Stimulated activated CD8-positive, alpha-beta memory T cell treated with anti-CD3 and anti-CD28 coated beads, Interleukin-7, amount 100 ng/mL, for 24 hours (primary cell): ENCODE measurements around the gene COL1A1.

Experiments used
- DNase-seq: peaks from one replicate; pipeline ENCODE4 v3.0.0-alpha.2; 2020; ENCODE audit warnings: low read depth

Gene COL1A1

GRCh38 chr17:50172130-50172529 is 29.3 kb downstream of the COL1A1 start:
- no peak for DNase-seq

DNA sequence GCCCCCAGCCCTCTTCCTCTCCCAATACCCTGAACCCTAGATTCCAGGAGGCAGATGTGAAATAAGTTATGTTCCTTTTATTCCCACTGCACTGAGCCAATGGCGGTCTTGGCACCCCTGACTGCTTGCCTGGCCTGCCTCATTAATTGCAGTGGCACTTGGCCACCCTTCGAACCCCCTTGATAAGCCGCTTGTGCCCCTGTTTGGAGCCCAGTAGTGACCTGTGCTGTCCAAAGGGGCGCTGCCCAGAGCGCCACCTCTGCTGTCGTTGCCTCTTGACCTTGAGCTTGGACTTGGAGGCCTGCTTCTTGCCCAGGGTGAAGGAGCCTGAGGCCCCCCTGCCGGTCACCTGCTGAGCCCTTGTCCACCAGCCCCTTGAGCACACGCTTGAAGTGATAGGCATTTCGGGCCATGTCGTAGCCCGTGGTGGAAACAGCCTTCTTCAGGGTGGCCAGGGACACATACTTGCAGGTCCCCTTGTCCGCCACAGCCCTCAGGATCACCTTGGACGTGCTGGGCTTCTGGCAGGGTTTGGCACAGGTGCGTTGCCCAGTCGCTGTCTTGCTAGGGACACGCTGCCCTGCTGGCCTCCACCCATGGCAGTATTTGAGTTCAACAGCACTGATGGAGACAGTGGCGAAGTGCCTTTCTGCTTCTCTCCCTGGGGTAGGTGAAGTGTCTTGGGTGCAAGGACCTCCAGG is 29.9 kb downstream of the COL1A1 start:
- no peak for DNase-seq

DNA sequence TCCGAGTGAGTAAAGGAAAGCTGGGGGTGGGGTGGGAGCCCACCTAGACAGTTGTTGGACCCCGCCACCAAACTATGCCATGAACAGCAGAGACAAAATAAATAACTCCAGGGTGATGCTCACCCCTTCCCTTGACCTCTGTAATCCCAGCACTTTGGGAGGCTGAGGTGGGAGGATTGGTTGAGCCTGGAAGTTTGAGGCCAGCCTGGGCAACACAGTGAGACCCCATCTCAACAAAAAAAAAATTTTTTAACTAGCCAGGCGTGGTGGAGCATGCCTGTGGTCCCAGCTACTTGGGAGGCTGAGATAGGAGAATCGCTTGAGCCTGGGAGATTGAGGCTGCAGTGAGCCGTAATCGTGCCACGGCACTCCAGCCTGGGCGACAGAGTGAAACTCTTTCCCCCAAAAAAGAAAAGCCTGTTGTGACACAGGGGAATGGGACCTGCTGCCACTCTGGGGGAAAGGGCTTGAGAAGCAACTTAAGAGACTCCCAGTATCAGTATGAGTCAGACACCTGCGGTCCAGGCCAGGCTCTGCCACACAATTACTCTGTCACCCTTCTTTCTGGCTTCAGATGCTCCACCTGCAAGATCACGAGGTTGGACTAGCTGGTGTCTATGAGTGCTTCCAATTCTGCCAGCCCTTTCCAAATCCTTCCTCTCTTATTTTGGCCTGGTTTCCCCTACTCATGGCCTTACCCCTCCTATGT is 30.6 kb downstream of the COL1A1 start:
- no peak for DNase-seq

- DNase-seq: no peak
Measured at GRCh38 chr17:50169881-50170459, 31.5 kb downstream of the COL1A1 start.

DNA sequence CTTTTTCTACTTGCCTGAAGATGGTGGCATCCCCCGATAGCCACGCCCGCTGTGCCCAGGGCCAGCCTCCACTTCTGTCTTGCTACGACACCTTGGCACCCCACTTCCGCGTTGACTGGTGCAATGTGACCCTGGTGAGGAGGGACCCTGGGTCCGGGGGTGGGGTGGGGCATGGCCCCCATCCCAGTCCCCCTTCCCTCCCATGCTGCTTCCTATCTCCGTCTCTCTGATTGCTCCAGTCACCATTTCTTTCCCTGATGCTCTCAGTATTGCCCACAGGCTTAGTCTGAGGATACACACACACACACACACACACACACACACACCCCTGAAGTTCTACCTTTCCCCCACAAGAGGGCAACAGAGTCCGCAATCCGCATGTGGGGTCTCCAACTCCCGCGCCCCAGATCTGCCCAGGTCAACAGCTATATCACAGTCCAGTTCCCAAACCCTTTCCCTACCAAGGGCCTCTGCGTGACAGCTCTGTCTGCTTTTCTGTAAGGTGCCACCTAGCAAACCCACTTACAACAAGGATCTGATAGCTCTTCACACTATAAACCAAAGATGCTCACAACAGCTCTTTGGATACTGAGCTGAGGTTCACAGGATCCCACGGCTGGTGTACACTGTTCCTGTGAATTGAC is 32.2 kb downstream of the COL1A1 start:
- no peak for DNase-seq

GRCh38 chr17:50168319-50168718 is 33.1 kb downstream of the COL1A1 start:
- no peak for DNase-seq

- DNase-seq: no peak
Measured at GRCh38 chr17:50167371-50167770, 34.1 kb downstream of the COL1A1 start.

- DNase-seq: no peak
Measured at GRCh38 chr17:50166518-50167181, 34.8 kb downstream of the COL1A1 start.

- no peak for DNase-seq
Measured at GRCh38 chr17:50165867-50166517, 35.4 kb downstream of the COL1A1 start, which contains the start of gene SGCA. SGCA (plus strand) TSS chr17:50166005; CDS start chr17:50166041, 36 bp downstream.

DNA sequence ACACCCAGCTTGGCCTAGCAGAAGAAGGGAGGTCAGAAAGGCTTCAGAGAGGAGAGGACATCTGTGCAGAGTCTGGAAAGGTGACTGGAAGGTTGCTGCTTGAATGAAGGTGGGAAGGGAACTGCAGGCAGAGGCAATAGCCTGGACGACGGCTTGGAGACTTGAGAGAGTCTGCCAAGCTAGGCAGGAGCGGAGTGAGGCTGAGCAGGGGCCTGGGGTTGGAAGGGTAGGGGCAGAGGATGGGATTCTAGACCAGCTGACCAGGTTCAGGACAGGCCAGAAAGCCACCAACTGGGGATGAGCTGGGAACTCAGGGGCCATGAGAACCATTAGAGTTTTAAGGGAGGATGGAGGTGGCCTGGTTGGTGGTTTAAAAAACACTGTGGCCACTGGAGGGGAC is 36.0 kb downstream of the COL1A1 start:
- DNase-seq: no peak

DNA sequence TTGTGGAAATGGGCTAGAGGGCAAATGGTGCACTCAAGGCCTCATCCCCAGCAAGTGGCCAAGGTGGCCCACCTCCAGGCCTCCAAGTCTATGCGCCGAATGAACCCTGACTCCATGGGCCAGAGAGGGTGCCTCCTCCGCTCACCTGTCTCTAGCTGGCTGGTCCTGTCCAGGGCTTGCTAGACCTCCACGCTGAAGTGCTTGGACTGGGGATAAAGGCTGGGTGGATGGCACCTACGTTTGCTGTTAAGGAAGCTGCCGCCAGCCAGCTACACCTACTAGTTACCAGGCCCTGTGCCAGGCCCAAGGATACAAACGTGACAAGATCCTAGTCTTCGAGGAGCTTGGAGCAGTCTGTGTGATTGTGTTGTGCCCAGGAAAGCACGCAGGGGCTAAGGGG is 36.4 kb downstream of the COL1A1 start:
- no peak for DNase-seq

GRCh38 chr17:50164697-50164988 is 36.8 kb downstream of the COL1A1 start:
- no peak for DNase-seq

- no peak for DNase-seq
Measured at GRCh38 chr17:50163843-50164696, 37.4 kb downstream of the COL1A1 start.

DNA sequence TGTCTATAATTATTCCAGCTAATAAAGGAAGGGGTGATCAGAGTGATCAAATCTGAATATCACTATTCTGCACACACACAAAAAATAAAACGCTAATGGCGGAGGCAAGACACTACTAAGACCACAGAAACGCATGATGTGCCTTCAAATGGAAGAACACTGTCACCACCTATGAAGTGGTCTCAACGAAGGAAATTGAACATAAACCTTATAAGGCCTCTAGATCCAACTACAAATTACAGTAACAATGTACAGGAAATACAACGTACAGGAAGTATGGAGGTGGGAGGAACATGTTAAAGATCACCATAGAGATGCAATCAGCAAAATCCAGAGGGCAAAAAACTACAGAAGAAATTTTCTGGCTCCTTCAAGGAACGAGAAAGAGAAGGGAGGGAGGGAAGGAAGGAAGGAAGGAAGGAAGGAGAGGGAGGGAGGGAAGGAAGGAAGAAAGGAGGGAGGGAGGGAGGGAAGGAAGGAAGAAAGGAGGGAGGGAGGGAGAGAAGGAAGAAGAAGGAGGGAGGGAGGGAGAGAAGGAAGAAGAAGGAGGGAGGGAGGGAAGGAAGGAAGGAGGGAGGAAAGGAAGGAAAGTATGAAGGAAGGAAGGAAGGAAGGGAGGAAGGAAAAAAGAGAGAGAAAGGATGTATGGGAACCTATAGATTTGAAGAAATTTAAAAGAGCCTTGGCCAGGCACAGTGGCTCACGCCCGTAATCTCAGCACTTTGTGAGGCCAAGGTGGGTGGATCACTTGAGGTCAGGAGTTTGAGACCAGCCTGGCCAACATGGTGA is 38.8 kb downstream of the COL1A1 start:
- no peak for DNase-seq

- DNase-seq: no peak
Measured at GRCh38 chr17:50161911-50162288, 39.5 kb downstream of the COL1A1 start.

GRCh38 chr17:50161023-50161910 is 40.2 kb downstream of the COL1A1 start:
- DNase-seq: peak; percentile 90

- DNase-seq: no peak
Measured at GRCh38 chr17:50157891-50158290, 43.5 kb downstream of the COL1A1 start.

DNA sequence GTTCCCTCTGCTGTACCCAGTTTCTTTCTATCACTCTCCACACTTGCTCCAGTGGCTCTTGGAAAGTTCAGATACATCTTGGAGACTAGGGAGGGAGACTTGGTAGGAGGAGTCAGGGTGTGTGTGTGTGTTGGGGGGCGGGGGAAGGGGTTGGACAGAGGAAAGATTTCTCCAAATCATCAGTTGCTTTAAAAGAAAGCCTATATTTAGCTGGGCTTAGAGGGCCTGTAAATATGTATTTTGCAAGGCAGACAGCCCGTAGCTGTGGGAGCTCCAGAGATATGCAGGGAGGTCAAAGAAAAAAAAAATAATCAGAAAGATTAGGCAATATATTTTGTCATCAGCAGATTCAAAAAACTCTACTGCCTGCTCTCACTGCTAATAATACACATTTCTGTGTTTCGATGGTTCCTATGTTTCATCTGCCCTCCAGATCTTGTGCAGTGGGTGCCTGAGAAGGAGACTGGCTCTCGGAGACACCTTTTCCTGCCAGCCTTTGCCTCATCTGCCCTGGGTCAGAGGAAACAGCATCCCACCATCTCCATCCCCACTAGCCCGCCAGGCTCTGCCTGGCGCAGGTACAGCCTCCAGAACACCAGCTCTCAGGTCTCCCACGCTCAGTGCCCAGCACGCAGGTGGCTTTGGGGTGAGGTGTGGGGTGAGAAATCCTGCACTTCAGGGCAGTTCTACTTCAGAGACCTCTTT is 46.2 kb downstream of the COL1A1 start:
- no peak for DNase-seq

DNA sequence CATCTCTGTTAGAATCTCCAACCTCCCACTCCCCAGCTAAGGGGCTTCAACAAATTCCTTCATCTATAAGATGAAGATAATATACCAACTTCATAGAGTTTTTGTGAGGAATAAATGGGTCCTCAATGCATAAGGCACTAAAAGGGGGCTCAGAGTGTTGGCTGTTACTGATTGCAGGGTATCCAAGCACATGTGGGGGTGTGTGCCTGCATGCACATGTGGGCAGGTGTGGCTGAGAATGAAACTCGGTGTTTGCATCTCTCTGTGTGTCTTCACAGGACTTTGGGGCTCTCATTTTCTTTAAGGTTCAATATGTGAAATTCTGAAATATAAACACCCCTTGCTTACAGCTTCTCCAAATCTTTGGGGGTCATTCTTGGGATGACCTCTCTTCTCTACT is 46.8 kb downstream of the COL1A1 start:
- no peak for DNase-seq
